ENCODE data around the gene ZNF583.

- TF ChIP-seq CTCF (IDR thresholded peaks at IDR 0.05): no peak
- no peak for TF ChIP-seq EZH2phosphoT487 (IDR thresholded peaks at IDR 0.05)
- no peak for TF ChIP-seq EZH2 (IDR thresholded peaks at IDR 0.05)
Observed at GRCh38 chr19:56405062-56405461, 930 bp downstream of the ZNF583 start.
